GM19372 (cell line): Measurements from ENCODE around the gene IL22RA2.
"Not testable (repeated sequence)": the region's sequence is repeated elsewhere in the genome, so short reads cannot be mapped to it uniquely, and the experiment has no call there.

Source experiments
- ATAC-seq: cut with Tn5 transposase; IDR thresholded peaks from one replicate; pipeline ENCODE4 v1.9.1; 2021; ENCODE audit warnings: mild to moderate bottlenecking, low read depth, moderate library complexity; ENCODE audit not compliant: unreplicated experiment

Gene IL22RA2

GRCh38 chr6:137173501-137173900 lies at the start of gene IL22RA2:
TSS of gene IL22RA2 (minus strand) at chr6:137173644. CDS start at chr6:137161749, 11,895 bp downstream.
- no peak for ATAC-seq

- ATAC-seq = no peak
Observed at GRCh38 chr6:137222381-137222780, 48.9 kb upstream of the IL22RA2 start.

GRCh38 chr6:137219664-137220252 lies 46.3 kb upstream of the IL22RA2 start:
- ATAC-seq = no peak

GRCh38 chr6:137218917-137219663 lies 45.6 kb upstream of the IL22RA2 start, which contains the start of gene IFNGR1:
TSS of gene IFNGR1 (minus strand) at chr6:137219385. CDS start at chr6:137219327, 58 bp downstream.
- ATAC-seq = peak; percentile 94

- ATAC-seq = no peak
Observed at GRCh38 chr6:137218473-137218916, 45.1 kb upstream of the IL22RA2 start.

- ATAC-seq = no peak
Observed at GRCh38 chr6:137217801-137218472, 44.5 kb upstream of the IL22RA2 start.

GRCh38 chr6:137216875-137217553 lies 43.6 kb upstream of the IL22RA2 start:
- ATAC-seq = no peak

- no peak for ATAC-seq
Observed at GRCh38 chr6:137216106-137216505, 42.7 kb upstream of the IL22RA2 start.

- ATAC-seq = not testable (repeated sequence)
Observed at GRCh38 chr6:137215630-137216029, 42.2 kb upstream of the IL22RA2 start.

- no peak for ATAC-seq
Observed at GRCh38 chr6:137214931-137215330, 41.5 kb upstream of the IL22RA2 start.

- ATAC-seq = no peak
Observed at GRCh38 chr6:137213813-137214212, 40.4 kb upstream of the IL22RA2 start.

GRCh38 chr6:137213331-137213740 lies 39.9 kb upstream of the IL22RA2 start:
- no peak for ATAC-seq

- no peak for ATAC-seq
Observed at GRCh38 chr6:137211910-137212309, 38.5 kb upstream of the IL22RA2 start.

GRCh38 chr6:137210903-137211302 lies 37.5 kb upstream of the IL22RA2 start:
- no peak for ATAC-seq

GRCh38 chr6:137208279-137208678 lies 34.8 kb upstream of the IL22RA2 start:
- no peak for ATAC-seq

GRCh38 chr6:137207457-137207856 lies 34.0 kb upstream of the IL22RA2 start:
- not testable (repeated sequence) for ATAC-seq

GRCh38 chr6:137206577-137206976 lies 33.1 kb upstream of the IL22RA2 start:
- no peak for ATAC-seq

- ATAC-seq = no peak
Observed at GRCh38 chr6:137203256-137203655, 29.8 kb upstream of the IL22RA2 start.

GRCh38 chr6:137202078-137202477 lies 28.6 kb upstream of the IL22RA2 start:
- no peak for ATAC-seq

GRCh38 chr6:137201006-137201405 lies 27.6 kb upstream of the IL22RA2 start:
- no peak for ATAC-seq

- no peak for ATAC-seq
Observed at GRCh38 chr6:137200288-137200687, 26.8 kb upstream of the IL22RA2 start.
